WI38 (cell line): ENCODE data around the gene AP1G2.
"Not testable (repeated sequence)": the region's sequence is repeated elsewhere in the genome, so short reads cannot be mapped to it uniquely, and the experiment has no call there.

Source experiments
- H3K4me3 ChIP-seq: 2 replicates; pipeline ENCODE4 v1.5.1; 2011; ENCODE audit warnings: low read depth, mild to moderate bottlenecking, control low read depth, low read length
- CTCF ChIP-seq: IDR thresholded peaks from 2 replicates; pipeline ENCODE4 v1.5.1; 2012; ENCODE audit warnings: low read depth, mild to moderate bottlenecking, control low read depth, low read length

AP1G2 gene

GRCh38 chr14:23610815-23611289 lies 43.3 kb upstream of the AP1G2 start:
- no peak for TF ChIP-seq CTCF

GRCh38 chr14:23610090-23610814 lies 42.7 kb upstream of the AP1G2 start:
- no peak overlapping the region for H3K4me3 ChIP-seq
- no peak for TF ChIP-seq CTCF

More at GRCh38 chr14:23610815-23611289, 43.3 kb upstream of the AP1G2 start:
- H3K4me3 ChIP-seq: no peak overlapping the region

GRCh38 chr14:23609411-23610089 lies 42.0 kb upstream of the AP1G2 start:
- H3K4me3 ChIP-seq: not testable (repeated sequence)

GRCh38 chr14:23609001-23609400 lies 41.4 kb upstream of the AP1G2 start:
- H3K4me3 ChIP-seq: no peak overlapping the region
- no peak for TF ChIP-seq CTCF

GRCh38 chr14:23608454-23608853 lies 40.9 kb upstream of the AP1G2 start:
- H3K4me3 ChIP-seq: no peak overlapping the region
- no peak for TF ChIP-seq CTCF

- TF ChIP-seq CTCF: no peak
- no peak overlapping the region for H3K4me3 ChIP-seq
Observed at GRCh38 chr14:23605931-23606585, 38.5 kb upstream of the AP1G2 start.

GRCh38 chr14:23604675-23605170 lies 37.1 kb upstream of the AP1G2 start:
- H3K4me3 ChIP-seq: no peak overlapping the region
- TF ChIP-seq CTCF: no peak
